ENCODE data around the gene COMMD7. TPM values are rescaled to one million over a fixed set of nuclear protein-coding genes. Genes with fewer than 3 reads are reported as not detected.

COMMD7 gene
- total RNA-seq, 1 donor from 2014 or later = 73.7 TPM

DNA sequence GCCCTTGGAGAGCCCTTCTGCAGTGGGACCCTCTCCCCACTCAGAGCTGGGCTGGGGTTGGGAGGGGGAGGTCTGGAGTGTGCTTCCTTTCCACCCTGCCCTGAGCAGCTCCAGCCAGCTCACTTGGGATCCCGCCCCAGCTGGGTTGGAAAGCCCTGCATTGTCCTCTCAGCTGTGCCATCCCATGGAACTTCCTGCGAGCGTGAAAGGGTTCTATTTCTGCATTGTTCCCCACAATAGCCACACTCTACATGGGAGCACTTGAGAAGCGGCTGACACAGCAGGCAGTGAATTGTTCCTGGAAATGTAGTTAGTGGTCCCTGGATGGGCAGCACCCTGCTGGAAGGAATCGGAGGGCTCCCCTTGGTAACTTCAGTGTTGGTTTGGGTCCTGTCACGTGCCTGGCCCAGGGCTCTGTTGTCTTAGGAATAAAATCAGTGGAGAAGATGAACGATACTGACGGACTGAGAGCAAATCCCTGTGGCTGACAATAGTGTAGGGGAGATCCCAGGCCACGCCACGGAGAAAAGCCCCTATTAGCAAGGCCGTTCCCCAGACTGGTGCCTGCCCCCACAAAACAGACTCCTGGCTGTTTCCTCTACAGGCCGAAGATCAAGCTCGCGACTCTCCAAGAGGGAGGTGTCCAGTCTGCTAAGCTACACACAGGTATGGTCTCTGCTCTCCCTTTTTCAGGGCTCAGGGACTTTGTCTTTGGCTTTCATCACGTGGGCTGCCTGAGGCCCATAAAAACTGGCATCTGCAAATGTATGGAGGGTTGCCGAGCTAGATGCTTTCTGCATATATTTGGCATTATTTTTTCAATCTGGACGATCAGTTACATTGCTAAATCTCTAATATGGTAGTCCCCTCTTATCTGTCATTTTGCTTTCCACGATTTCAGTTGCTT lies 37.7 kb upstream of the COMMD7 start:
- Mint-ChIP-seq H3K36me3 (ENCODE audit: low read depth, unreplicated experiment) (peaks cover 19% of the 10 kb centered on the region), H3K27me3 (ENCODE audit: unreplicated experiment) (peaks cover 7% of the 10 kb centered on the region), H3K9me3 (ENCODE audit: unreplicated experiment) (no peaks in the 10 kb centered on the region), H3K27ac (ENCODE audit: unreplicated experiment) (peak overlapping the region; percentile 89), H3K4me1 (ENCODE audit: unreplicated experiment) (peaks cover 35% of the 10 kb centered on the region), H3K4me3 (ENCODE audit: unreplicated experiment) (peak overlapping the region; percentile 38)
- TF ChIP-seq, protein P1, sequence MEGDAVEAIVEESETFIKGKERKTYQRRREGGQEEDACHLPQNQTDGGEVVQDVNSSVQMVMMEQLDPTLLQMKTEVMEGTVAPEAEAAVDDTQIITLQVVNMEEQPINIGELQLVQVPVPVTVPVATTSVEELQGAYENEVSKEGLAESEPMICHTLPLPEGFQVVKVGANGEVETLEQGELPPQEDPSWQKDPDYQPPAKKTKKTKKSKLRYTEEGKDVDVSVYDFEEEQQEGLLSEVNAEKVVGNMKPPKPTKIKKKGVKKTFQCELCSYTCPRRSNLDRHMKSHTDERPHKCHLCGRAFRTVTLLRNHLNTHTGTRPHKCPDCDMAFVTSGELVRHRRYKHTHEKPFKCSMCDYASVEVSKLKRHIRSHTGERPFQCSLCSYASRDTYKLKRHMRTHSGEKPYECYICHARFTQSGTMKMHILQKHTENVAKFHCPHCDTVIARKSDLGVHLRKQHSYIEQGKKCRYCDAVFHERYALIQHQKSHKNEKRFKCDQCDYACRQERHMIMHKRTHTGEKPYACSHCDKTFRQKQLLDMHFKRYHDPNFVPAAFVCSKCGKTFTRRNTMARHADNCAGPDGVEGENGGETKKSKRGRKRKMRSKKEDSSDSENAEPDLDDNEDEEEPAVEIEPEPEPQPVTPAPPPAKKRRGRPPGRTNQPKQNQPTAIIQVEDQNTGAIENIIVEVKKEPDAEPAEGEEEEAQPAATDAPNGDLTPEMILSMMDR (IDR thresholded peaks at IDR 0.05; ENCODE audit: unreplicated experiment) = no peak
- DNase-seq (ENCODE audit: low spot score) = peak; percentile 22

DNA sequence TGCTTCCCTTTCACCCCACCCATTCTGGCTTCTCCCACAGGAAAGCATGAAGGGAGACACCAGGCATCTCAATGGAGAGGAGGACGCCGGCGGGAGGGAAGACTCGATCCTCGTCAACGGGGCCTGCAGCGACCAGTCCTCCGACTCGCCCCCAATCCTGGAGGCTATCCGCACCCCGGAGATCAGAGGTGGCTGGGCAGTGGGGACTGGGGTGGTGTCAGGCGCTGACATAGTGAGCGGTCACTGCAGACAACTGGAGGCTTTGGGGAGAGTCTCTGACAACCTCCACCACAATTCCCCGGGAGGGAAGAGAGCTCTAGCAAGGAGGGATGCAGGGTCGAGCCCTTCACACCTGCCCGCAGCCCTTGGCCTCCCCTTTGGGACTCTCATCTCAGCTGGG lies 37.0 kb upstream of the COMMD7 start:
- H3K4me3 Mint-ChIP-seq (ENCODE audit: unreplicated experiment) = no peak overlapping the region
- H3K27me3 Mint-ChIP-seq (ENCODE audit: unreplicated experiment) = peaks cover 7% of the 10 kb centered on the region
- H3K27ac Mint-ChIP-seq (ENCODE audit: unreplicated experiment) = no peak overlapping the region
- peaks cover 39% of the 10 kb centered on the region for H3K4me1 Mint-ChIP-seq (ENCODE audit: unreplicated experiment)
- H3K36me3 Mint-ChIP-seq (ENCODE audit: low read depth, unreplicated experiment) = peaks cover 12% of the 10 kb centered on the region
- H3K9me3 Mint-ChIP-seq (ENCODE audit: unreplicated experiment) = no peaks in the 10 kb centered on the region
- TF ChIP-seq, protein P1 (IDR thresholded peaks at IDR 0.05; ENCODE audit: unreplicated experiment) = no peak
- no peak for DNase-seq (ENCODE audit: low spot score)

DNA sequence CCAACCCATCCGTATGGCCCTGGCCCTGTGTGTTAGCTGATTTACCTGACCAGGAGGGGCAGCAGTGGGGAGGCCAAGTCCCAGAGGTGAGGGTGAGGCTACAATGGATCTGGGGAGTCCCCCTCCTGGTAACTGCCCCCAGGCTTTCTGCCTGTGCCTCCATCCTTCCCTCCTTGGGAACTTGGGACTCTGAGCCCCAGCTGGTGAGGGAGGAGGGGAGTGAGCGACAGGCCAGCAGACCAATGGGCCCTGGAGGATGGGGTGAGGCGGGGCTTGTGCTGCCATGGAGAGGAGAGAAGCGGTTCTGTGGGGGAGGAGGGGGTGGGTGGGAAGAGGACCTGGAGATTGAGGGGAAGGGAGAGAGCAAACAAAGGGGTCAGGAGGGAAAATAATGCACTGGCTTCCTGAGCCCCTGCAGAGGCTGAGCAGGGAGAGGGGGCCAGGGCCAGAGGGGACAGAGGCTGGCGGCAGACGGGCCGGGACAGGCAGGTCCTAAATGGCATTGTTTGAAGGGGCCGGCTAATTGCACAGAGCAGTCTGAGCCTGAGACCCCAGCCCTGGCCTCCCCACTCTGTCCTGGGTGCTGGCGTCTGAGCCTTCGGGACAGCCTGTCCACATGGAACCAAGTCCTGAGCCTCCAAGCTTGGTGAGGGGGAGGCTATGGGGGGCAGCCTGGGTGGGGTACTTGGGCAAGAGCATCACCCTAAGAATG lies 36.4 kb upstream of the COMMD7 start:
- Mint-ChIP-seq H3K27me3 (ENCODE audit: unreplicated experiment) (peaks cover 7% of the 10 kb centered on the region), H3K9me3 (ENCODE audit: unreplicated experiment) (no peaks in the 10 kb centered on the region), H3K27ac (ENCODE audit: unreplicated experiment) (no peak overlapping the region), H3K36me3 (ENCODE audit: low read depth, unreplicated experiment) (peaks cover 11% of the 10 kb centered on the region), H3K4me1 (ENCODE audit: unreplicated experiment) (peaks cover 39% of the 10 kb centered on the region), H3K4me3 (ENCODE audit: unreplicated experiment) (no peak overlapping the region)
- DNase-seq (ENCODE audit: low spot score) = peak; percentile 74
- TF ChIP-seq, protein P1 (IDR thresholded peaks at IDR 0.05; ENCODE audit: unreplicated experiment) = no peak

DNA sequence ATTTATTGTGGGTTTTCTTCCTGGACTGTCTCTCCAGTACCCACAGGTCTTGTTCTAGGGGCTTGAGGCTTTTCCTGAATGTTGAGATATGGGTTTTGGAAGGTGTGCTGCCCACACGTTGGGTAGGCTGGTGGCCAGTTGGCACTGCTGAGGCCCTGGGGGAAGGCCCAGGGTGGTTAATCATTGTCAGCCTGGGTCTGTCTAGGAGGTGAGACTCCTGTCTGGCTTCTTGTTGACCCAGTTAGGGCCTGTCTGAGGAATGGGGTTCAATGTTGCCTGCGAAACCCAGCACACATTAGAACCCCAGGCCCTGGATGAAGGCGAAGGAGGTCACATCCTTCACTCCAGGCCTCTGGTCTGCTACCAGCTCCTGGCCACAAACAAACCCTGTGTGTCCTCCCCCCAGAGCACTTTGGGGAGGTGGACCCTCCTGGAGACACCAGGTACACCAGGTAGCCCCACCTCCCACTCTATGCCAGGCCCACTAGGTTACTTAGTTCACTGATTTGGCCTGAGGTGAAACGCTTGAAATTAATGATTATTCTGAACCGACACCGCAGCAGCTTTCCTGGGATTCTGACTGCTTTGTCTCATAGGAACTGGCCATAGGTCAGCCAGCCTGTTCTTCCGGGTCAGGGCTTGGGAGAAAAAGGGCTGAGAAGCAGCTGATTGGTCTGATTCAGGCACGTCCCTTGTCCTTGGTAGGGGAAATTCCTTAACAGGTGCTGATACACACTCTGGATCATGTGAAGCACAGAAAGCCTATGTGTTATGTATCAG lies 34.1 kb upstream of the COMMD7 start:
- H3K4me3 Mint-ChIP-seq (ENCODE audit: unreplicated experiment) = no peak overlapping the region
- peaks cover 7% of the 10 kb centered on the region for H3K27me3 Mint-ChIP-seq (ENCODE audit: unreplicated experiment)
- H3K4me1 Mint-ChIP-seq (ENCODE audit: unreplicated experiment) = peaks cover 39% of the 10 kb centered on the region
- TF ChIP-seq, protein P1 (IDR thresholded peaks at IDR 0.05; ENCODE audit: unreplicated experiment) = no peak
- no peak overlapping the region for H3K27ac Mint-ChIP-seq (ENCODE audit: unreplicated experiment)
- H3K36me3 Mint-ChIP-seq (ENCODE audit: low read depth, unreplicated experiment) = peaks cover 8% of the 10 kb centered on the region
- no peaks in the 10 kb centered on the region for H3K9me3 Mint-ChIP-seq (ENCODE audit: unreplicated experiment)
- DNase-seq (ENCODE audit: low spot score) = no peak
